ENCODE data around the gene IER5L.

IER5L gene

GRCh38 chr9:129139233-129139992 is 38.6 kb downstream of the IER5L start:
- Histone ChIP-seq H3K27ac (peak overlapping the region; percentile 91 to 99), H3K27me3 (no peaks in the 10 kb centered on the region), H3K4me1 (peaks cover 18 to 74% (median 70%) of the 10 kb centered on the region in 4 donors), H3K36me3 (peaks cover 7 to 35% (median 20%) of the 10 kb centered on the region in 3 donors), H3K4me3 (peak overlapping the region; percentile 45 to 57), H3K9me3 (no peaks in the 10 kb centered on the region)
- TF ChIP-seq CTCF (IDR thresholded peaks at IDR 0.05) = peak; percentile 96 to 98
- peak; percentile 88 to 90 for DNase-seq
- intact Hi-C loops (cut with DNase I; ENCODE audit: low total_unique reads) = loop anchor here (2.0 kb wide), 1 partner anchor 471 kb away; no protein-coding TSS in a partner anchor

GRCh38 chr9:129138476-129139232 is 39.4 kb downstream of the IER5L start:
- H3K9me3 ChIP-seq = no peaks in the 10 kb centered on the region
- no peak for TF ChIP-seq CTCF (IDR thresholded peaks at IDR 0.05)

DNA sequence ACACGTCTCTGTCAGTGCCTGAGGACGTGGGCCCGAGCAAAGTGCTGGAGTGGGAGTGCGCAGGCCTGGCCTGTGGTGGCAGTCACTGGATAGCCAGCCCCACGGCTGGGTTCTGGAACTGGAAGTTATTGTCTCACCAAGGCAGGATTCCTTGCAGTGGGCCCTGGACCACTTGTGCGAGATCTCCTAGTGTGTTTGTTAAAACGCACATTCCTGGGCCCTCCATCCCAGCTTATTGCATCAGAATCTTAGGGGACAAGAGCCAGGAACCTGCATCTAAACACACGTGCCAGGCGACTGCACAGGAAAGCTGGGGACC is 40.0 kb downstream of the IER5L start:
- intact Hi-C loops (cut with DNase I; ENCODE audit: low total_unique reads) = loop anchor here (2.0 kb wide), 1 partner anchor 473 kb away; no protein-coding TSS in a partner anchor
- DNase-seq = no peak
- Histone ChIP-seq H3K4me1 (peaks cover 13 to 61% (median 57%) of the 10 kb centered on the region in 4 donors), H3K27me3 (no peaks in the 10 kb centered on the region), H3K9me3 (no peaks in the 10 kb centered on the region), H3K36me3 (peaks cover 13 to 46% (median 20%) of the 10 kb centered on the region in 3 donors), H3K27ac (peak overlapping the region; percentile 91 to 99), H3K4me3 (no peak overlapping the region)
- TF ChIP-seq CTCF (IDR thresholded peaks at IDR 0.05) = no peak

More at GRCh38 chr9:129138476-129139232, 39.4 kb downstream of the IER5L start:
- DNase-seq = peak; percentile 81 to 92
- Histone ChIP-seq H3K27ac (peak overlapping the region; percentile 91 to 99), H3K4me1 (peaks cover 18 to 66% (median 63%) of the 10 kb centered on the region in 4 donors), H3K27me3 (no peaks in the 10 kb centered on the region), H3K4me3 (peak overlapping the region; percentile 45 to 57), H3K36me3 (peaks cover 11 to 40% (median 20%) of the 10 kb centered on the region in 3 donors)
- intact Hi-C loops (cut with DNase I; ENCODE audit: low total_unique reads) = loop anchor here (2.0 kb wide), 1 partner anchor 472 kb away; no protein-coding TSS in a partner anchor

DNA sequence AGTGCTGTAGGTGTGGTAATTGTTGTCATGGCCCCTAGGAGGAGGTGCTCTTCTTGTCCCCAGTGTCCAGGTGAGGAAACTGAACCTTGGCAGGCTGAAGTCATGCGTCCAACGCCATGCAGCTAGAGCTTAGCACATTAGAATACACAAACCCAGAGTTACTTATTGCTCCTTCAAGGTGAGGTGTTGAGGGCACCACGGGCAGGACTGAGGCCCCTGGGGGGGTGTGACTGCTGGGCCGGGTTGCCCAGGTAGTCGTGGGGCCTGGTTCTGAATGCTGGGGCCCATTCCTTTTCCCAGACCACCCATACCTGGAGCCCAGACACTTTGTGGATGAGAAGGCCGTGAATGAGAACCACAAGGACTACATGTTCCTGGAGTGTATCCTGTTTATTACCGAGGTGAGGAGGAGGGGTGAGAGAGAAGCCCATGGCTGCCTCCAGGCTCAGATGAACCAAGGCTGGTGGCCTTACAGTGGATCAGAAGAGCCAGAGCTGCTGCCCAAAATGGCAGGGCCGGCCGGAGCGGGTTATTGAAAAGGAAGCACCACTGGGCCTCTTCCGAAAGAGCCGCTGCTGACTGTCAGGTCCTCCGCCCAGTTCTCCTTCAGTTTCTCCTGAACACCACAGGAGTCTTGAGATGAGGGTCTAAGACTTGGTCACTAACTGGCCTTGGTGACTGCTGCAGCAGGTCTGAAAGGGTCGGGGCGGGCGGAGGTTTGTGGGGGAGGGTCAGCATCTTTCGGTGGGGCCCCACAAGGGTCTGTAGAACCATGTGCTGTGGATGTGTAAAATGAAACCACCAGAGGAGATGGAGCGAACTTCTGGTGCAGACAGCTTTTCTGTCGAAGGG is 40.5 kb downstream of the IER5L start:
- H3K9me3 ChIP-seq = no peaks in the 10 kb centered on the region
- peaks cover 13 to 47% (median 20%) of the 10 kb centered on the region in 3 donors for H3K36me3 ChIP-seq
- no peaks in the 10 kb centered on the region for H3K27me3 ChIP-seq
- peak overlapping the region; percentile 91 to 99 for H3K27ac ChIP-seq
- peaks cover 8 to 55% (median 52%) of the 10 kb centered on the region in 4 donors for H3K4me1 ChIP-seq
- H3K4me3 ChIP-seq = no peak overlapping the region
- no peak for TF ChIP-seq CTCF (IDR thresholded peaks at IDR 0.05)
- no peak for DNase-seq
- intact Hi-C loops (cut with DNase I; ENCODE audit: low total_unique reads) = loop anchor here (2.0 kb wide), 1 partner anchor 473 kb away; no protein-coding TSS in a partner anchor

- peaks cover 13 to 48% (median 20%) of the 10 kb centered on the region in 3 donors for H3K36me3 ChIP-seq
- H3K27me3 ChIP-seq = no peaks in the 10 kb centered on the region
- no peak for DNase-seq
- H3K4me1 ChIP-seq = peaks cover 0 to 50% (median 42%) of the 10 kb centered on the region in 4 donors
- H3K27ac ChIP-seq = peak overlapping the region; percentile 91 to 99
- H3K4me3 ChIP-seq = no peak overlapping the region
- intact Hi-C loops (cut with DNase I; ENCODE audit: low total_unique reads) = no loop called here
- TF ChIP-seq CTCF (IDR thresholded peaks at IDR 0.05) = no peak
- H3K9me3 ChIP-seq = no peaks in the 10 kb centered on the region
These were observed 41.5 kb downstream of the IER5L start for GRCh38 chr9:129136446-129137035.
